HG03135 (cell line): ENCODE results near the gene KLF17.
"Not testable (repeated sequence)": the region's sequence is repeated elsewhere in the genome, so short reads cannot be mapped to it uniquely, and the experiment has no call there.

Experiments used
- ATAC-seq: cut with Tn5 transposase; IDR thresholded peaks from one replicate; pipeline ENCODE4 v1.9.1; 2021; ENCODE audit warnings: mild to moderate bottlenecking, moderate library complexity; ENCODE audit not compliant: unreplicated experiment

Gene KLF17

DNA sequence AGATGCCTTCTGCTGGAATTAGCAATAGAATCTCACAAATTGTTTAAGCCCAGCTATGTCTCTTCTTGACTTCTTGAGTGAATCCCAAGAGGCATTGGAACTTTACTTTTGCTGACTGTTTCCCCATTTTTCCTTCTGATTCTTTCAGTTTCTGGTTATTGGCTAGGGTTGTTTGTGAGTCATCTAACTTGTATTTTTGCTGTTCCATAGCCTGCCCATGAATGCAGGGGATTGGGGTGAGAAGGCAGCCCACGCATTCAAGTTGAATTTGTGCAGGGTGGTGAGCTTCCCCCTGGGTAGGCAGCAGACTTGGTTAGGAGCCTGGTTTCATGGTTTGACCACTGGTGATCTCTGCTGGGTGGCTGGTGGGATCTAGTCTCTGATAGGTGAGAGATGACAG is 10.4 kb upstream of the KLF17 start:
- no peak for ATAC-seq

DNA sequence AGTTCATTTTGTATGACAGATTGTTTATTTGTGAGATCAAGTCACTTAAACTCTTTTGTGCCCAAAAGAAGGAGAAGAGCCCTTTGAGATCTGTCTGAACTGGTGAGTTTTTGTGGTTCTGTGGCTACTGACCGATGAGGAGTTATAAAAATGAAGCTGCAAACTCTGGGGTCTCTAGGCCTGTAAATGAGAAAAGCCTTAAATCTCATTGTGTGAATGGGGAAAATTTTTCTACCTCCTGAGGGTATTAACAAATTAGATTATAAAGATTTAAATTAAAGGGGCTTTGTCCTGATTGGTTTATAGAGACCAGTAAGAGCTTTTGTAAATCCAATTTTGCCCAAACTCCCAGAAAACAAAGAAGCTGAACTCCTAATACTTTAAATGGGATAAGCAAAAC is 9.7 kb upstream of the KLF17 start:
- no peak for ATAC-seq

DNA sequence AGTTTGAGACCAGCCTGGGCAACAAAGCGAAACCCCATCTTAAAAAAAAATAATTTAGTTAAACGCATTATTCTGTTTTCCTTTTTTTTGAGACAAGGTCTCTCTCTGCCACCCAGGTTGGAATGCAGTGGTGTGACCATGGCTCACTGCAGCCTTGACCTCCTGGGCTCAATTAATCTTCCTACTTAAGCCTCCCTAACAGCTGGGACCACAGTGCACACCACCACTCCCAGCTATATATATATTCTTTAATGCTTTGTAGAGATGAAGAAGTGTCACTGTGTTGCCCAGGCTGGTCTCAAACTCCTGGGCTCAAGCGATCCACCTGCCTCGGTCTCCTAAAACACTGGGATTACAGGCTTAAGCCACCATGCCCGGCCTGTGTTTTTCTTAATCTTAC is 7.7 kb upstream of the KLF17 start:
- ATAC-seq: no peak

DNA sequence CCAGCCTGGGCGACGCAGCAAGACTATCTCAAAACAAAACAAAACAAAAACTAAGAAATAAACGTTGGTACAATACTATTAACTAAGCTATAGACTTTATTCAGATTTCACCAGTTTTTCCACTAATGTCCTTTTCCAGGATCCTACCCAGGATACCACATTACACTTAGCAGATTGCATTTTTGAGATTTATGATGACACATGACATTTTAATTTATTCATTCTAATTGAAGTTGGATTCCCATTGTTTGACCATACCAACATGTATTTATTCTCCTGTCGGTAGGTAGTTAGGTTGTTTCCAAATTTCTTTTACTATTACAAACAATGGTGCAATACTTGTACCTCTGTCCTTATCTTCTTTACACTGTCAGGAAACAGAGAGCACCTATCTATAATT is 6.8 kb upstream of the KLF17 start:
- no peak for ATAC-seq

DNA sequence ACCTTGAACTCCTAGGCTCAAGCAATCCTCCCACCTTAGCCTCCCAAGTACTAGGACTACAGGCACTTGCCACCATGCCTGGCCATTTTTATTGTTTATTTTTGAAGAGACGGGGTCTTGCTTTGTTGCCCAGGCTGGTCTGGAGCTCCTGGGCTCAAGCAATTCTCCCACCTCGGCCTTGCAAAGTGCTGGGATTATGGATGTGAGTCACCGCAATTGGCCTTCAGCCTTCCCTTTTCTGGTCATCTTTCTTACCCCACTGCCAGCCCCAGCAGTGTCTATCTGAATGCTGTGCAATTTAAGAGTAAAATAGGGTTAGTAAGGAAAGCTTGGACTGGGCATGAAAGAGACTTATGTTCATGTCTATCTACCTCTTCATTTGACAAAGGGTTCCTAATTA is 6.1 kb upstream of the KLF17 start:
- no peak for ATAC-seq

DNA sequence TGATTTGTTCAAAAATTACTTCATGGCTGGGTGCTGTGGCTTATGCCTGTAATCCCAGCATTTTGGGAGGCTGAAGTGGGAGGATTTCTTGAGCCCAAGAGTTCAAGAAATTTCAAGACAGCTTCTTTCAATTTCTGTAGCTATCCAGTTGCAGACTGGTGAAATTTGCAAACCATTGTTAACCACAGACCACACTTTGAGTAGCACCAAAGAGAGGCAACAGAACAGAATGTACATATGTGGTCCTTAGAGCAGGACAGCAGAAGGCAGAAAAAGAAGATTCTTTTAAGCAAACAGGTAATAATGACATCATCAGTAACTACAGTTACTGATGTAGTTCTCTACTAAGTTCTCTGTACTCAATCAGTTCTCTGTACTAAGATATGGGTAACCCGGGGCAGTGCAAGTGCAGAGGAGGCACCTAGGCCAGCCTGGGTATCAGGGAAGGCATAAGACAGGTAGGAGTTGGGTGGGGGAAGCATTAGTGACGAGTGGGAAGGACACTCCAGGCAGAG is 5.5 kb upstream of the KLF17 start:
- ATAC-seq: no peak

DNA sequence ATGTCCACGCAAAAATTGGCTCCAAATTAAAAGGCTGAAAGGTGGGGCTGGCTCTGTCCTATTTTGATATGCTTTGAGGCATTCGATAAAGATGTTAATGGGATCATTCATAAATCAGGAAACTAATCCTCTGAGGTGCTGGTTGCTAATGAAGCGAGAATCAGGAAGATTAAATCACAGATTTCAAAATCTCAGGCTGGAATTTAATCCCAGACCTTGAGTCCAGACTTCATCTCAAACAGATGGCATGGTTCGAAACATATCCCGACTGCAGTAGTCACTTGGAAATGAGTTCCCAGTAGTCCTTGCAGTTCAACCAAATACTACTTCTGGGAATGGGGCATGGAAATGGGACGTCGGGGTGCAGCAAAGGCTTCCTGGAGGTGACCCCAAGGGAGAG is 4.5 kb upstream of the KLF17 start:
- no peak for ATAC-seq

DNA sequence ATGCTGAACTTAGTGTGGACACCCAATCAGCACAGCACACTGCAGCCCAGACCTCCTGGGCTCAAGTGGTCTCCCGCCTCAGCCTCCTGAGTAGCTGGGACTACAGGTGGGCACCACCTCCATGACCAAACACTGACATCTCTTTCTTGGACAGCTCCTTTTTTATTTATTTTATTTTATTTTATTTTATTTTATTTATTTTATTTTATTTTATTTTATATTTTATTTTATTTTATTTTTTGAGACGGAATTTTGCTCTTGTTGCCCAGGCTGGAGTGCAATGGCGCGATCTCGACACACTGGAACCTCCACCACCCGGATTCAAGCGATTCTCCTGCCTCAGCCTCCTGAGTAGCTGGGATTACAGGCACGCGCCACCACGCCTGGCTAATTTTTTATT is 1.3 kb upstream of the KLF17 start:
- ATAC-seq: not testable (repeated sequence)

DNA sequence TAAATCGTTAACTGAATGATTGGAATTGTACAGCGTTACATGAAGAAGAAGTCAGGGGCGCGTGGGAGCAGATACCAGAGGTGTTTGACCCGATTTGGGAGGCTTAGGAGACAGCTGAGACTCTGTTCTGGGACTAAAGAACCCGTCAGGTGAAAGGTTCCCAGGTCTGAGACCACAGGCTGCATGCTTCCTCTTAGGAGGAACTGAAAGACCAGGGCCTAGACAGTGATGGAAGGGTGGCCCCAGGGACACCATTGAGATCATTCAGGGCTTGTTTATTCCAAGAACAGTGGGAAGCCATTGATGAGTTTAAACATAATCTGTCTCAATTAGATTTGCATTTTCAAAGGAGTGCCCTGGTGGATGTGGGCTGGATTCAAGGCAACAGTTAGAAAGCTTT is 904 bp downstream of the KLF17 start:
- no peak for ATAC-seq

DNA sequence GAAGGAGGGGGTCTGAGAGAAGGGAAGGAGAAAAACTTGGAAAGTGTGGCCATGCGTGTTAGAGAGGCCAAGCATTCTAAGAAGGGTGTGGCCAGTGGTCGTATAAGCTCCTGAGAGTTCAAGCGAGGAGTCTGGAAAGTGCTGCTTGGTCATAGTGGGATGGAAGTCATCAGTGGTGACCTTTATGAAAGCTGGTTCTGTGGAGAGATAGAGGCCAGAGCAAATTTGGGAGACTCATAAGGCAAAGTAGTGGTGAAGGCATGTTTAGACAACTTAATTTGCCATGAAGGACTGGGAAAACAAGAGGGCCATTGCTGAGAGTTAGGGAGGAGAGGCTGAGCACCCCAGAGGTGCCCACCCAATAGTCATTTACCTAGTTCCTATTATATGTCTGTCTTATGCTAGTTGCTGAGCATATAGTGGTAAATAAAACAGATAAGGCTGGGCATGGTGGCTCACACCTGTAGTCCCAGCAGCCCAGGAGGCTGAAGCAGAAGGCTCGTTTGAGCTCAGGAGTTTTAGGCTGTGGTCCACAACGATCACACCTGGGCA is 1.9 kb downstream of the KLF17 start:
- no peak for ATAC-seq

DNA sequence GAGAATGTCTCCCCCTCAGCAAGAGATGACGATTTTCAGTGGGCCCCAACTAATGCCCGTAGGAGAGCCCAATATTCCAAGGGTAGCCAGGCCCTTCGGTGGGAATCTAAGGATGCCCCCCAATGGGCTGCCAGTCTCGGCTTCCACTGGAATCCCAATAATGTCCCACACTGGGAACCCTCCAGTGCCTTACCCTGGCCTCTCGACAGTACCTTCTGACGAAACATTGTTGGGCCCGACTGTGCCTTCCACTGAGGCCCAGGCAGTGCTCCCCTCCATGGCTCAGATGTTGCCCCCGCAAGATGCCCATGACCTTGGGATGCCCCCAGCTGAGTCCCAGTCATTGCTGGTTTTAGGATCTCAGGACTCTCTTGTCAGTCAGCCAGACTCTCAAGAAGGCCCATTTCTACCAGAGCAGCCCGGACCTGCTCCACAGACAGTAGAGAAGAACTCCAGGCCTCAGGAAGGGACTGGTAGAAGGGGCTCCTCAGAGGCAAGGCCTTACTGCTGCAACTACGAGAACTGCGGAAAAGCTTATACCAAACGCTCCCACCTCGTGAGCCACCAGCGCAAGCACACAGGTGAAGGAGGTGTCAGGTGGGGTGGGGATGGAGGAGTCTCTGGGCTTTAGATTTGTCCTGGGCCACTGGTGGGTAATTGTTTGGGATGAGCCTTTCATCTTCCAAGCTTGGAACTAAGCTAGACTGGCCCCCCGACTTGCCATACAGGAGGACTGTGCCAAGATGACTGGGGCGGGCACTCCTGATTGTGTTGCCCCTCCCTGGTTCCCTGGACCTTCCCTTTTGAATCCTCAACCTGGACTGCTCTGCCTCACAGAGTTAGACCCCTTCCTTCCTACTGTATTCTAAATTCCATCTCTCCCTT is 11.2 kb downstream of the KLF17 start:
- ATAC-seq: no peak

DNA sequence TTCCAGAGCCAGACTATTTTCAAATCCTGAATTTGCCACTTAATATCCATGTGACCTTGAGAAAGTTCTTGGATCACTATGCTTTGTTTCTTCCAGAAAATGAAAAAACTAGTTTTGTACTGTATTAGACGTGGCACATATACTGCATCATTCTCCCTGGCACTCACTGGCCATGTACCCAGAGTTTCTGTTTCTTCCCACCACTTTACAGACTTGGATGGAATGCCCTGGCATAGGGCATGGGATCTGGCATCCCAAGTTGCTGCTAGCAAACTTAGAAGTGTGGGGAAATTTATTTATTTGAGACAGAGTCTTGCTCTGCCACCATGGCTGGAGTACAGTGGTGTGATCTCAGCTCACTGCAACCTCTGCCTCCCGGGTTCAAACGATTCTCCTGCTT is 12.8 kb downstream of the KLF17 start:
- no peak for ATAC-seq

DNA sequence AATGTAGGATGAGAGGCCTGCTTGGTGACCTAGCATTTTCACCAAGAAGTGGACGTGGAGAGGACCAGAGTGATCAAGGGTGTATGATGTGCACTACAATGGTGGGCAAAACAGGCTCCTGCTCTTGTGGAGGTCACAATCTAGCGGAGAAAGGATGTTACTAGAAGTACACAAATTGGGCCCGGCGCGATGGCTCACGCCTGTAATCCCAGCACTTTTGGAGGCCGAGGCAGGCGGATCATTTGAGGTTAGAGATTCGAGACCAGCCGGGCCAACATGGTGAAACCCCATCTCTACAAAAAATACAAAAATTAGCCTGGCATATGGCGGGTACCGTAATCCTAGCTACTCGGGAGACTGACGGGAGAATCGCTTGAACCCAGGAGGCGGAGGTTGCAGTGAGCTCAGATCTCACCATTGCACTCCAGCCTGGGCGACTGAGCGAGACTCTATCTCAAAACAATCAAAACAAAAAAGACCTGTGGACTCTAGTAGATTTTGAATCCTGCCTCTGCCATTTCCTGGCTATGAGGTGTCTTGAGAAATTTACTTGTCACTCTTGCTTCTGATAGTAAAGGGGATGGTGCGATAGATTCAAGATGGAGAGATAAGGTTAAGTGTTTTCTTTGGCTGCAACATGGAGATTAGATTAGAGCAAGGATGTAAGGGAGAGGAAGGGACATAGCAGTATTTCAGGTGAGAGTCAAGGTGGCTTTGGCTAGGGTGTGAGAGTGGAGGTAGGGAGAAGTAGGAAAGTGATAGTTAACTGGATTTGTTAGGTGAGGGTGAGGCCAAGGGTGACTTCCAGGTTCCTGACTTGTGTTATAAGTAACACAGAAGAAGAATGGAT is 15.7 kb downstream of the KLF17 start:
- ATAC-seq: no peak

DNA sequence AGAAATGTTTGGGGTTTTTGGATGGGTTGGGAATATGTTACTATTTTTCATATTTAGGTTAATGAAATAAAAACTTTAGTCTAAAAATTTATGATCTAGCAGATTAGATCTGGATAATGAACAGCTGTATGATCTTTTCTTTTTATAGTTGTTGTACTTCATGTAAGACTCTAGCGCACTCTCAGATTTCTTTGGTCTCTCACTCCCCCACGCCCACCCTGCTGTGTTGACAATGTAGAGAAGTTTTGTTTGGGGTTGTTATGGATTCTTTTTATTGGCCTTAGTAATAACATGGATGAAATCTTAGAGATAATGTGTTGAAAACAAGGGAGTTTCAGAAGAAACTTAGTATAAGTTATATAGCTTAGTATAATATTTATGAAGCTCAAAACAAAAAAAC is 17.3 kb downstream of the KLF17 start:
- ATAC-seq: no peak

DNA sequence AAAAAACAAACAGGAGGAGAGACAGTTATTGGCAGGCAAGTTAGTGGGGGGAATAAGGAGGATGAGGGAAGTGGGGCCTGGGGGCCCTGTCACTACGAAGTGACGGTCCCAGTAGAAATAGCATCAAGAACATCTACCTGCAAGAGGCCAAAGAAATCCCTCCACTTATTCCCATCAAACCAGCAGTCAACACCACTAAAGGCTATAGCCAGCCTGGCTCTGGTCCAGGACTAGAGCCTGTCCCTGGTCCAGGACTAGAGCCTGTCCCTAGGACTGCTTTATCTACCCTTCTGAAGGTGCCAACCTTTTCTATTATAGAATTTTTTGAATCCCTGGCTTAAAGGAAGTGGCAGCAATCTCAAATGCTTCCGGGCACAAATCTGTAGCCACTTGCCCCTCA is 19.6 kb downstream of the KLF17 start:
- ATAC-seq: no peak

DNA sequence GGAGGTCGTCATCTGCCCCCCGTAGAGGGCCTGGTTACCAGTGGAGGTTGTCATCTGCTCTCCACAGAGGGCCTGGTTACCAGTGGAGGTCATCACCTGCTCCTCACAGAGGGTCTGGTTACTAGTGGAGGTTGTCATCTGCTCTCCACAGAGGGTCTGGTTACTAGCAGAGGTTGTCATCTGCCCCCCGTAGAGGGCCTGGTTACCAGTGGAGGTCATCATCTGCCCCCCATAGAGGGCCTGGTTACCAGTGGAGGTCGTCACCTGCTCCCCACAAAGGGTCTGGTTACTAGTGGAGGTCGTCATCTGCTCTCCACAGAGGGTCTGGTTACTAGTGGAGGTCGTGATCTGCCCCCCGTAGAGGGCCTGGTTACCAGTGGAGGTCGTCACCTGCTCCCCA is 20.9 kb downstream of the KLF17 start:
- not testable (repeated sequence) for ATAC-seq

DNA sequence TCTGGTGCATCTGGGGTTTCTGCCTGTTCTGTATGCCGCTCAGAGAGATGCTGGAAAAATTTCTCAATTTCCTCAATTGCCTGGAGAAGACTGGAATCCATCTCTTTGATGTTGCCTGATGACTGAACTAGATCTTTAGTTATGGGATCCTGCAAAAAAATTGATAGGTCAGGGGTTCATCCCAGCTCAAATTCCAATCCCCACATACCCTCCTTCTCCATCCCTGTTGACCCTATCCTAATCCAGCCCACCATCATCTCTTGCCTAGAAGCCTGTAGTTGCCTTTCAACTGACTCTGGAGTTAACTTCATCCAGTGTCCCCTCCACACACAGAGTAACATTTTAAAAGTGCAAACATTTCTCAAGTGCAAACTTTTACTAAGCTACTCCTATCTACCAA is 22.9 kb downstream of the KLF17 start, which contains the start of gene KLF18:
Gene KLF18 (minus strand): TSS at position 101 of the 400 bp plus-strand sequence. CDS start 0 bp downstream, at position 101.
- no peak for ATAC-seq

DNA sequence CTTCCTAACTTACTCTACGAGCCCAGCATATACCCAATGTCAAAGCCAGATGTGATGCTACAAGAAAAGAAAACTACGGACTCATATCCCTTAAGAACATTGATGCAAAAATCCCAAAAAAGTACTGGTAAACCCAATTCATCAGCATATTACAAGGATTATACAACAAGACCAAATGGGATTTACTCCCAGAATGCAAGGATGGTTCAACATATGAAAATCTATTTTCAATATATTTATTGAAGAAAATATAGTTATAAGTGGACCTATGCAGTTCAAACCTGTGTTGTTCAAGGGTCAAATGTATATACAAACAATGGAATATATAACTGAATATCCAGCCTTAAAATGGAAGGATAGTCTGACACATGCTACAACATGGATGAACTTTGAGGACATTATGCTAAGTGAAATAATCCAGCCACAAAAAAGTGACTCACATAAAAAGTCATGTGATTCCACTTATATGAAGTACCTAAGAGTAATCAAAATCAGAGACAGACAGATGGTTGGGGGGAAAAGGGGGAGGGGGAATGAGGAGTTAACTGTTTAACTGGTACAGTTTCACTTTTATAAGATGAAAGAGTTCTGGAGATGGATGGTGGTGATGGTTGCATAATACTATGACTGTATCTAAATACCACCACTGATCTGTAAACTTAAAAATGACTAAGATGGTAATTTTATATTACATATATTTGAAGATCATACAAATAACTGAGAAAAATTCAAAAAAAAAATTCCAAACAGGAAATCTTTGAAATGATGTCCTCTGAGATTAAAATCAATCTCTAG is 26.5 kb downstream of the KLF17 start:
- no peak for ATAC-seq

DNA sequence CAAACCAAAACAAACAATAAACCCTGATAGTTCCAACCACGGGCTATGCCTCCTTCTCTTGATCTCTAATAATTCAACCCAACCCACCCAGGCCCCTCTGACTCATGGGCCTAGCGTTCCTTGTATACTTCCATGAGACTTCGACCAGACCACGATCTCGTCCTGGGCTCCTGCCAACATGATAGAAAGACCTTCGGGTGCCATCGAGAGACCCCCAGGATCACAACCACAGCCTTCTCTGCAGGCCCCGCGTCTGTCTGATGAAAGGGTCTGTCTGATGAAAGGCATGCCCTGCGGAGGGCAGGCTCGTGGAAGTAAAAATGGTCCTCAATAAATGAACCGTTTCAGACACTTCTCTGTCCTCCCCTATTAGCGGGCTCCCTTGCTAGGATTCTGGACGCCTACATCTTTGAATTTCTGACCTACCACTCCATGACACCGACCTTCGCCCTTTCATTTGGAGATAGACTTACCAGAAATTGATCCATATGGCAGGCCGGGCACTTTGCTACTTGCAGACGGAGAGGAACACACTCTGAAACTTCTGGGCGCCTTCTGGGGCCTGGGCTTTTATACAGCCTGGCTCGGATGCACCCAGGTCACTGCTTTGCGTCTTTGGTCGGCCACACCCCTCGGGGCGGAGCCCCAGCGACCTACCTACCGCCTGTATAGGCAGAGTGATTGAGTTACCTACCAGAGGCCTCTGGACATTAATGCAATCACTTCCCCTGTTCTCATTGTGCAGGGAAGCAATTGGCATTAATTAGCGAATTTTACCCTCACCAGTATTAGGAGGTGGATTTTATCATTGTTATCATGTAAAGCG is 28.1 kb downstream of the KLF17 start:
- no peak for ATAC-seq

DNA sequence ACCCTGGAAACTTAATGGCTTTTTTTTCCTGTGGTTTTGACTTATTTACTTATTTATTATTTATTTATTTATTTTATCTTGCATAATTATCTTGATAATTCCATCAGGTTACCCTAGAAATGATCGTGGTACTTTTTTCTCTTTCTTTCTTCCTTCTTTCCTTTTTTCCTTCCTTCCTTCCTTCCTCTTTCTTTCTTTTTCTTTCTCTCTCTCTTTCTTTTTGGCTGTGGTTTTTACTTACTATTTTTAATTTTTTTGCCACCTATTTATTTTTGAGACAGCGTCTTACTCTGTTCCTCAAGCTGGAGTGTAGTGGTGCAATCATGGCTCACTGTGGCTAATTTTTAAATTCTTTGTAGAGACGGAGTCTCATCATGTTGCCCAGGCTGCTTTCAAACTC is 29.0 kb downstream of the KLF17 start:
- ATAC-seq: no peak
